CD4-positive, alpha-beta memory T cell (primary cell): Measurements from ENCODE around the gene GALNT13. TPM values are rescaled to one million over a fixed set of nuclear protein-coding genes. Genes with fewer than 3 reads are reported as not detected.

Experiments
- CTCF ChIA-PET: fragments of 350-600 bp; sonication (Branson Sonifier 250); formaldehyde crosslinking; loops from one replicate; lab custom pipeline; 2021; ENCODE audit warnings: inconsistent platforms; ENCODE audit not compliant: partially characterized antibody; lab: Charles Lee
- POLR2A ChIA-PET: fragments of 350-600 bp; sonication (Branson Sonifier 250); formaldehyde crosslinking; loops from one replicate; lab custom pipeline; 2021; ENCODE audit not compliant: partially characterized antibody; lab: Charles Lee
- DNase-seq, 5 donors: peaks; one replicate each; pipeline versions ENCODE4 v3.0.0 to v3.0.0-alpha.2; 2020 to 2022; ENCODE audit warnings: mixed read lengths in 1 of 5
- H3K27ac ChIP-seq: one replicate; pipeline ENCODE4 v1.7.0; 2013; ENCODE audit warnings: low read depth, low read length
- H3K27me3 ChIP-seq: 2 replicates; pipeline ENCODE4 v1.7.0; 2013; ENCODE audit warnings: mild to moderate bottlenecking, low read length, moderate library complexity; ENCODE audit not compliant: insufficient read depth
- H3K36me3 ChIP-seq: 2 replicates; pipeline ENCODE4 v1.7.0; 2013; ENCODE audit warnings: mild to moderate bottlenecking, low read length, moderate library complexity; ENCODE audit not compliant: insufficient read depth
- H3K4me1 ChIP-seq: 2 replicates; pipeline ENCODE4 v1.7.0; 2013; ENCODE audit warnings: mild to moderate bottlenecking, low read length, moderate library complexity; ENCODE audit not compliant: insufficient read depth
- H3K4me3 ChIP-seq, 2 donors: one replicate each; pipeline ENCODE4 v1.7.0; 2013; ENCODE audit warnings: low read length in 2 of 2, mild to moderate bottlenecking in 1 of 2
- H3K9me3 ChIP-seq, 2 donors: one replicate each; pipeline ENCODE4 v1.7.0; 2013; ENCODE audit warnings: low read length in 2 of 2, control low read depth in 1 of 2; ENCODE audit not compliant: control insufficient read depth in 1 of 2
- H3K27ac Mint-ChIP-seq, 7 donors: one replicate each; pipeline ENCODE4 v1.8.0; 2020 to 2021; ENCODE audit warnings: mixed read lengths in 7 of 7, mild to moderate bottlenecking in 6 of 7, inconsistent platforms in 3 of 7, moderate library complexity in 3 of 7
- H3K27me3 Mint-ChIP-seq, 2 donors: one replicate each; pipeline ENCODE4 v1.8.0; 2020 to 2021; ENCODE audit warnings: mixed read lengths in 2 of 2
- H3K36me3 Mint-ChIP-seq, 2 donors: one replicate each; pipeline ENCODE4 v1.8.0; 2020 to 2021; ENCODE audit warnings: mixed read lengths in 2 of 2, inconsistent platforms in 1 of 2, mild to moderate bottlenecking in 1 of 2
- H3K4me1 Mint-ChIP-seq, 4 donors: one replicate each; pipeline ENCODE4 v1.8.0; 2020 to 2021; ENCODE audit warnings: mixed read lengths in 4 of 4, mild to moderate bottlenecking in 1 of 4
- H3K4me3 Mint-ChIP-seq, 8 donors: one replicate each; pipeline ENCODE4 v1.8.0; 2020 to 2021; ENCODE audit warnings: mixed read lengths in 8 of 8, mild to moderate bottlenecking in 7 of 8, moderate library complexity in 6 of 8, inconsistent platforms in 3 of 8
- H3K9me3 Mint-ChIP-seq, 8 donors: one replicate each; pipeline ENCODE4 v1.8.0; 2020 to 2021; ENCODE audit warnings: mixed read lengths in 8 of 8, mild to moderate bottlenecking in 5 of 8, inconsistent platforms in 3 of 8, moderate library complexity in 1 of 8
- intact Hi-C: fragments of 100-400 bp; cut with micrococcal nuclease; formaldehyde crosslinking; loops from one replicate; pipeline ENCODE4 v1.15.1; 2023
- polyA plus RNA-seq, 2 donors: library from polyadenylated mRNA; unstranded; fragments of 300-500 nt; fragmentation: Illumina TruSeq; gene quantifications; one replicate each; pipeline ENCODE4 v1.2.3, GENCODE V29; 2021
- total RNA-seq, 2 experiments: library from RNA; stranded (reverse); gene quantifications; one replicate each; pipeline ENCODE4 v1.2.3, GENCODE V29; 2021

Gene GALNT13
- total and polyA plus RNA-seq, 4 experiments from 2014 or later, result 0.79 TPM; not detected in 3

GRCh38 chr2:154143105-154143504 lies 271.4 kb downstream of the GALNT13 start:
- ChIA-PET CTCF (no interaction called here), POLR2A (no interaction called here)
- no peak for DNase-seq
- Histone ChIP-seq H3K27me3 (no peaks in the 10 kb centered on the region), H3K4me1 (no peaks in the 10 kb centered on the region), H3K36me3 (no peaks in the 10 kb centered on the region), H3K27ac (no peak overlapping the region), H3K9me3 (no peaks in the 10 kb centered on the region), H3K4me3 (no peak overlapping the region)
- no peaks in the 10 kb centered on the region for H3K36me3 Mint-ChIP-seq
- H3K4me1 Mint-ChIP-seq, result no peaks in the 10 kb centered on the region
- H3K4me3 Mint-ChIP-seq, result no peak overlapping the region
- peaks cover 0 to 4% (median under 1%) of the 10 kb centered on the region in 8 donors for H3K9me3 Mint-ChIP-seq
- intact Hi-C loops, result no loop called here
- no peaks in the 10 kb centered on the region for H3K27me3 Mint-ChIP-seq
- no peak overlapping the region for H3K27ac Mint-ChIP-seq

- Mint-ChIP-seq H3K4me1 (no peaks in the 10 kb centered on the region), H3K4me3 (no peak overlapping the region), H3K27ac (no peak overlapping the region), H3K27me3 (no peaks in the 10 kb centered on the region), H3K36me3 (no peaks in the 10 kb centered on the region), H3K9me3 (peaks cover 0 to 10% (median 5%) of the 10 kb centered on the region in 8 donors)
- no peak overlapping the region for H3K27ac ChIP-seq
- no peaks in the 10 kb centered on the region for H3K36me3 ChIP-seq
- H3K4me1 ChIP-seq, result no peaks in the 10 kb centered on the region
- H3K27me3 ChIP-seq, result no peaks in the 10 kb centered on the region
- intact Hi-C loops, result no loop called here
- H3K9me3 ChIP-seq, result peaks cover 0 to 3% of the 10 kb centered on the region in 2 donors
- H3K4me3 ChIP-seq, result no peak overlapping the region
- CTCF ChIA-PET, result no interaction called here
- DNase-seq, result no peak
- POLR2A ChIA-PET, result no interaction called here
Measured at GRCh38 chr2:154158101-154158500, 286.4 kb downstream of the GALNT13 start.

- Mint-ChIP-seq H3K27ac (no peak overlapping the region), H3K27me3 (no peaks in the 10 kb centered on the region), H3K4me1 (no peaks in the 10 kb centered on the region), H3K4me3 (no peak overlapping the region), H3K36me3 (no peaks in the 10 kb centered on the region), H3K9me3 (peaks cover 0 to 10% (median 8%) of the 10 kb centered on the region in 8 donors)
- POLR2A ChIA-PET, result no interaction called here
- Histone ChIP-seq H3K36me3 (no peaks in the 10 kb centered on the region), H3K9me3 (peaks cover 0 to 3% of the 10 kb centered on the region in 2 donors), H3K27me3 (no peaks in the 10 kb centered on the region), H3K4me3 (no peak overlapping the region), H3K4me1 (no peaks in the 10 kb centered on the region), H3K27ac (no peak overlapping the region)
- CTCF ChIA-PET, result no interaction called here
- no peak for DNase-seq
- intact Hi-C loops, result no loop called here
Measured at GRCh38 chr2:154161286-154161685, 289.6 kb downstream of the GALNT13 start.

GRCh38 chr2:154170400-154170799 lies 298.7 kb downstream of the GALNT13 start:
- H3K4me3 ChIP-seq, result no peak overlapping the region
- no peak overlapping the region for H3K4me3 Mint-ChIP-seq
- H3K36me3 Mint-ChIP-seq, result no peaks in the 10 kb centered on the region
- no peaks in the 10 kb centered on the region for H3K36me3 ChIP-seq
- H3K27ac ChIP-seq, result no peak overlapping the region
- peaks cover 0 to 14% (median 4%) of the 10 kb centered on the region in 8 donors for H3K9me3 Mint-ChIP-seq
- ChIA-PET POLR2A (no interaction called here), CTCF (no interaction called here)
- no peaks in the 10 kb centered on the region for H3K4me1 Mint-ChIP-seq
- no peak overlapping the region for H3K27ac Mint-ChIP-seq
- DNase-seq, result no peak
- H3K4me1 ChIP-seq, result no peaks in the 10 kb centered on the region
- H3K9me3 ChIP-seq, result peaks cover 0 to 6% of the 10 kb centered on the region in 2 donors
- no peaks in the 10 kb centered on the region for H3K27me3 ChIP-seq
- intact Hi-C loops, result no loop called here
- H3K27me3 Mint-ChIP-seq, result no peaks in the 10 kb centered on the region

- Histone ChIP-seq H3K27me3 (no peaks in the 10 kb centered on the region), H3K27ac (no peak overlapping the region), H3K4me3 (no peak overlapping the region), H3K4me1 (no peaks in the 10 kb centered on the region), H3K9me3 (peaks cover 0 to 6% of the 10 kb centered on the region in 2 donors), H3K36me3 (no peaks in the 10 kb centered on the region)
- intact Hi-C loops, result no loop called here
- ChIA-PET CTCF (no interaction called here), POLR2A (no interaction called here)
- no peaks in the 10 kb centered on the region for H3K27me3 Mint-ChIP-seq
- H3K9me3 Mint-ChIP-seq, result peaks cover 0 to 8% (median 0%) of the 10 kb centered on the region in 8 donors
- H3K4me3 Mint-ChIP-seq, result no peak overlapping the region
- H3K4me1 Mint-ChIP-seq, result no peaks in the 10 kb centered on the region
- DNase-seq, result no peak
- H3K27ac Mint-ChIP-seq, result no peak overlapping the region
- H3K36me3 Mint-ChIP-seq, result no peaks in the 10 kb centered on the region
Measured at GRCh38 chr2:154173164-154173563, 301.4 kb downstream of the GALNT13 start.

GRCh38 chr2:154173919-154174318 lies 302.2 kb downstream of the GALNT13 start:
- intact Hi-C loops, result no loop called here
- H3K27ac Mint-ChIP-seq, result no peak overlapping the region
- no peaks in the 10 kb centered on the region for H3K36me3 Mint-ChIP-seq
- H3K9me3 ChIP-seq, result peaks cover 0 to 6% of the 10 kb centered on the region in 2 donors
- H3K27me3 ChIP-seq, result no peaks in the 10 kb centered on the region
- H3K36me3 ChIP-seq, result no peaks in the 10 kb centered on the region
- no peaks in the 10 kb centered on the region for H3K4me1 Mint-ChIP-seq
- ChIA-PET POLR2A (no interaction called here), CTCF (no interaction called here)
- no peaks in the 10 kb centered on the region for H3K27me3 Mint-ChIP-seq
- no peak overlapping the region for H3K4me3 Mint-ChIP-seq
- H3K4me1 ChIP-seq, result no peaks in the 10 kb centered on the region
- H3K27ac ChIP-seq, result no peak overlapping the region
- no peak overlapping the region for H3K4me3 ChIP-seq
- DNase-seq, result no peak
- H3K9me3 Mint-ChIP-seq, result peaks cover 0 to 8% (median under 1%) of the 10 kb centered on the region in 8 donors

GRCh38 chr2:154182008-154182407 lies 310.3 kb downstream of the GALNT13 start:
- no peak for DNase-seq
- Histone ChIP-seq H3K36me3 (no peaks in the 10 kb centered on the region), H3K9me3 (no peaks in the 10 kb centered on the region), H3K27ac (no peak overlapping the region), H3K27me3 (no peaks in the 10 kb centered on the region), H3K4me1 (no peaks in the 10 kb centered on the region), H3K4me3 (no peak overlapping the region)
- H3K9me3 Mint-ChIP-seq, result peaks cover 0 to 23% (median 10%) of the 10 kb centered on the region in 8 donors
- no peak overlapping the region for H3K27ac Mint-ChIP-seq
- no peaks in the 10 kb centered on the region for H3K27me3 Mint-ChIP-seq
- intact Hi-C loops, result no loop called here
- no peak overlapping the region for H3K4me3 Mint-ChIP-seq
- ChIA-PET POLR2A (no interaction called here), CTCF (no interaction called here)
- H3K4me1 Mint-ChIP-seq, result no peaks in the 10 kb centered on the region
- no peaks in the 10 kb centered on the region for H3K36me3 Mint-ChIP-seq

- no peaks in the 10 kb centered on the region for H3K4me1 Mint-ChIP-seq
- H3K36me3 Mint-ChIP-seq, result no peaks in the 10 kb centered on the region
- Histone ChIP-seq H3K4me1 (no peaks in the 10 kb centered on the region), H3K9me3 (no peaks in the 10 kb centered on the region), H3K27ac (no peak overlapping the region), H3K36me3 (no peaks in the 10 kb centered on the region), H3K27me3 (no peaks in the 10 kb centered on the region), H3K4me3 (no peak overlapping the region)
- no peaks in the 10 kb centered on the region for H3K27me3 Mint-ChIP-seq
- no peak overlapping the region for H3K27ac Mint-ChIP-seq
- intact Hi-C loops, result no loop called here
- ChIA-PET POLR2A (no interaction called here), CTCF (no interaction called here)
- peaks cover 2 to 30% (median 14%) of the 10 kb centered on the region in 8 donors for H3K9me3 Mint-ChIP-seq
- no peak for DNase-seq
- H3K4me3 Mint-ChIP-seq, result no peak overlapping the region
Measured at GRCh38 chr2:154187948-154188347, 316.2 kb downstream of the GALNT13 start.
